HG03108 (cell line): ENCODE results near the gene FARP2.

Source experiments
- ATAC-seq: cut with Tn5 transposase; IDR thresholded peaks from one replicate; pipeline ENCODE4 v1.9.1; 2021; ENCODE audit warnings: moderate library complexity; ENCODE audit not compliant: unreplicated experiment

FARP2 gene

DNA sequence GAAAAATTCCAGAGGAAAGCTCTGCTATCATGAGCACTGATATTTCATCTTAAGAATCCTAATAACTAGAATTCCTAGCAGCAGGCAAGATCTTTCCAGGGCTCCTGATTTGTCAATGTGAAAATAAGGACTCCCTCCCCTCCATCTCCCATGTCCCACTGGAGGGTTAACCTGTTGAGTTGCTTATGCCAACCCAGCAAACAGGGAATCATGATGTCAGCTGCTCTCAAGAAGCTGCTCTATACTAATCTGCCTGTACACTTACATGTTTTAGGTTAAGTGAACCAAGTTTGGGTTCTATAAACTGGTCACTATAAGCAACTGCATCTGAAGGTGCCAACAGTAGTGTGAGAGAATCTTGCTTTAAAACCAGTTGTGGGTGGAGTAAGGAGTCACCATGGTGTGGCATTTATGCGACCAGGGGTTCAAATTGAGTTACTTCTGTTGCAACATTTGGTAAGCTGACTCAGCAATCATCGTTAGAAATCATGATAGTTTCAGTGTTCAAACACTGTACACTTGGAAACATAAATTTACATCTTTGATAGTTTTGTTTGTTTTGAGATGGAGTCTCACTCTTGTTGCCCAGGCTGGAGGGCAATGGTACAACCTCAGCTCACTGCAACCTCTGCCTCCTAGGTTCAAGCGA lies 98.9 kb downstream of the FARP2 start:
- ATAC-seq, result no peak

DNA sequence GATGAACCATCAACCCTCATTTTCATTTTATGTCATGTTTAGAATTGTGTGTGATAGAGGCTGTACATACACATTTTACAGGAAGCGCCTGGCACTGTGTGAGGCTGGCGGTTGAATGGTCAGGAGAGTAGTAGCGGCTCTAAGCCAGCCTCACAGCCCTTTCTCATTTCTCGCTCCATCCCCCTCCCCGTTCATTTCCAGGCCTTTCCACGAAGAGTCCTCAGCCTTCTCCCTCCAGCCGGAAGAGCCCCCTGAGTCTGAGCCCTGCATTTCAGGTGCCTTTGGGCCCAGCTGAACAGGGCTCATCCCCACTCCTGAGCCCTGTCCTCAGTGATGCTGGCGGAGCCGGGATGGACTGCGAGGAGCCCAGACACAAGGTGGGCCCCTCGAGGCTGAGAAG lies 100.5 kb downstream of the FARP2 start:
- ATAC-seq, result no peak

- ATAC-seq, result no peak
Observed at GRCh38 chr2:241458687-241459086, 102.6 kb downstream of the FARP2 start.

GRCh38 chr2:241459520-241459919 lies 103.4 kb downstream of the FARP2 start:
- ATAC-seq, result no peak

- no peak for ATAC-seq
Observed at GRCh38 chr2:241460631-241461030, 104.5 kb downstream of the FARP2 start.

DNA sequence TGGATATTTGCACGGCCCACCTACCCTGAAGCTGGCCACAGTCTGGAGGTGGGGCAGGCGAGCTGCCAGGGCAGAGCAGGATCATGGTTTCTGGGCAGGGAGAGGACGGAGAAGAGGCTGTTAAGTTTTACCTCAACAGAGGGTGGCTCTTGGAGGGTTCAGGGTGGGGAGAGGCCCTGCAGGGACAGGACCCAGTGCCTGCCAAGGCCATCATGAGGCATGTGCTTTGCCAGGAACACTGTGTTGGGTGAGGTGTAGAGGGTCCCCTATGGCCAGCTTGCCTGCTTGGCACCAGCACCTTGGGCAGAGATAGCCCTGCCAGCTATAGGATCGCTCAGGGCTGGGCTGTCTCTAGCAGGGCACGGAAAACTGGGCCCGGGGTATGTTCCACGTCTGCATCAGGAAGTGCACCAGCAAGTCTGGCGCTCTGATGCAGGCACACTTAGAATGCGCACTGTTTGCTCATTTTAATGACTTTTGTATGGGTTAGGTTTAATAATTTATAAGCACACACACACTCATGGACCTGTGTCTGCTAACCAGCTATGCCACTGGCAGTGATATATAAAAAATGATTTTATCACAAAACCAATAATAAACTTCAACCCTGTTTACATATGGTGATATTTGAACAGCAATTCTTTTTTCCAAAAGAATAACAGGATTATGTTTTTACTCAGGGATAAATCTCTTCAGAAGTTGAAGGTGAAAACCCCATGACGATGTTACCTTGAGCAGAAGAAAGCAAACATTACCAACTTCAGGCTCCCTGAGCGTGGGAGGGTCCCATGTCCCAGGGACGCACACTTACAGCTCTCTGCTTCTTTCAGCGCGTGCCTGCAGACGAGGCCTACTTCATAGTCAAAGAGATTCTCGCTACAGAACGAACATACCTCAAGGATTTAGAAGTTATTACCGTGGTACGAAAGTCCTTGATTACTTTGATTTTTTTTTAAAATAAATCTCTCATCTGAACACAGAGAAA lies 105.9 kb downstream of the FARP2 start:
- no peak for ATAC-seq

- ATAC-seq, result no peak
Observed at GRCh38 chr2:241463276-241464135, 107.4 kb downstream of the FARP2 start.

DNA sequence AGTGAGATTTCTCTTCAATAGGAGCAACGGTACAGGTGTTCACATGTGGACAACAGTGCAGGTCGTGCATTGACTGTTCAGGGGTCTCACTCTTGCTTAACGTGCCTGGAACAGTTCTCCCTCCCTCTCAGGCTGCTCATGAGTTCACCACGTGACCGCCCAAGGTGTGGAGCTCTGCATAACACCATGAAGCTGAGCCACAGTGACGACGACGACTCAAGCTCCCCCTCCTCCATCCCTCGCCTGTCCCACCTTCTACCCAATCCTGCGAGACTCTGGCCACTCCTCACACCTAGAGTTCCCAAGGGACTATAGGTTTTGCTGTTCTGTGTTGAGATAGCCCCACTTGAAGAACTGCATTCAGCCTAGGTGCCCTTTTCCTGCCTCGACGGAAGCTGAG lies 109.5 kb downstream of the FARP2 start:
- no peak for ATAC-seq

- ATAC-seq, result no peak
Observed at GRCh38 chr2:241466230-241466629, 110.1 kb downstream of the FARP2 start.

DNA sequence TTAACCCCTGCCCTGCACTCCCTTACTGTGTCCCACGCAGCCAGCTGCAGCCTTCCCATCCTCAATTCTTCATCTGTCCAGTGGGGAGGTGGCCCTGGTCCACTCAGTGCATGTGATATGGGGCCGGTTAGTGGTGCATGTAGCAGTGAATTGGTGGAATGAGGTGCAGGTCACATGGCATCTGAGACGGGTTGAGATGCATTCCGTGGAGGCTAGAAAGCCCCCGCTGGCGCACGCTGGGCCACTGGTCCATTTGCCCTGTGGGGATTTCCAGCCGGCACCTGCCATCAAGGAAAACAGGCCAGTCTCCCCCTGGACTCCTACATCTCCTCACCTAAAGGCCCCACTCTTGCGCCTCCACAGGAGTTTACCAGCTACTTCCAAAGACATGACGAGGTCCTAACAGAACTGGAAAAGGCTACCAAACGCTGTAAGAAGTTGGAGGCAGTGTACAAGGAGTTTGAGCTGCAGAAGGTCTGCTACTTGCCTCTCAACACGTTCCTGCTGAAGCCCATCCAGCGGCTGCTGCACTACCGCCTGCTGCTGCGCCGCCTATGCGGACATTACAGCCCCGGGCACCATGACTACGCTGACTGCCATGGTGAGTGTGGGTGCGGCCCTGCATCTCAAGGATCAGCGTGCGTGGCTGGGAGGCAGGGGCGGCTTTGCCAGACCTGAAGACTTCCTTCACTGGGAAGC lies 111.8 kb downstream of the FARP2 start:
- no peak for ATAC-seq

DNA sequence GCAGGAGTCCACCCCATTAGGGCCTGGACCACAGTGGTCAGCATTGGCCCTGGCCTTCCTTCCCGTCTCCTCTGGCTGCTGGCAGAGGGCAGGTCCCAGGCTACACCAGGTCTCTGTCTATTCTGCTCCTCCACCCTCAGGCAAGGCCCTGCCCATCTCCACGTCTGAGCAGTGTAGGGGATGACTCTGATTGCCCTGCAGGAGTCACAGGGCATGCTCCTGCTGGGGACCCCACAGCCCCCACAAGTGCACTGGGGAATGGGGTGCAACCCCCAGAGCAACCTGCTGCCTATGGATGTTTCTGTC lies 112.3 kb downstream of the FARP2 start:
- no peak for ATAC-seq

DNA sequence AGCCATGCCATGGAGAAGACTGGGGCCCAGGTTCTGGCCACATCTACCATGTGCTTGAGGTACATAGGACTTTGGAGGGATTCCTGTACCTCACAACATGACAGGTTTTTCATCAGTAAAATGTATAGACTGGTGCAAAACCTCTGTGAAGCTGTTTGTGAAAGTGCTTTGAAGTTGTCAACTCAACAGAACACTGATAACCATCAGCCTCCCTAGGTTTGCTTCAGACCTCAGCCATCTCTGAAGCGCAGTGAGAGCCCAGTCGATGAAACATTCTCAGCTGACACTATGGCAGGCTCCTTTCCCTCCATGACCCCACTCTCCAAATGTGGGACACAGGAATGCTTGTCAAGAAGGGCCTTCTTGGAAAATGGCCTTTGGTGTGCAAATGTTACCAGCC lies 113.7 kb downstream of the FARP2 start:
- no peak for ATAC-seq

- ATAC-seq, result no peak
Observed at GRCh38 chr2:241473399-241473798, 117.3 kb downstream of the FARP2 start.

DNA sequence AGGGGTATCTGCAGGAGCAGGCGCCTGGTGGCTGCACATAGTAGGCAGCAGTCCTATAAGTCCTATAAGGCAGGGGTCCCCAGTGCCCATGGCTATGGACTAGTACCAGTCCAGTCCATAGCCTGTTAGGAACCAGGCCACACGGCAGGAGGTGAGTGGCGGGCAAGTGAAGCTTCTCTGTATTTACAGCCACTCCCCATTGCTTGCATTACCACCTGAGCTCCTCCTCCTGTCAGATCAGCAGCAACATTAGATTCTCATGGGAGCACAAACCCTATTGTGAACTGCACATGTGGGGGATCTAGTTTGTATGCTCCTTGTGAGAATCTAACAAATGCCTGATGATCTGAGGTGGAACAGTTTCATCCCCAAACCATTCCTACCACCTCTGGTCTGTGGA lies 119.2 kb downstream of the FARP2 start:
- ATAC-seq, result no peak

DNA sequence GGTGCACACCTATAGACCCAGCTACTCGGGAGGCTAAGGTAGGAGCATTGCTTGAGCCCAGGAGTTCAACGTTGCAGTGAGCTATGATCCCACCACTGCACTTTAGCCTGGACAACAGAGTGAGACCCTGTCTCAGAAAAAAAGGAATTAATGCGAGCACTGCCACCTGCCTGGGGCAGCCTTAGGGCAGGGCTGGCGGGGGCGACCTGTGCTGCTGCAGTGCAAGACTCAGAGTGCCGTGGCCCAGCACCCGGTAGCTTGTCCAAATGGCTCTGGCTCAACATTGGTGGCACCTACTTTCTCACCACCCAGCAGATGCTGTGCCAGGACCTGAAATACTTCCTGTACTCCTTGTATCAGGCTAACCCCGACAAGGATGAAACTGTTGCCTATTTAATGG lies 122.1 kb downstream of the FARP2 start:
- ATAC-seq, result no peak

- ATAC-seq, result no peak
Observed at GRCh38 chr2:241479026-241479898, 123.2 kb downstream of the FARP2 start.

- ATAC-seq, result no peak
Observed at GRCh38 chr2:241481687-241482086, 125.6 kb downstream of the FARP2 start.

GRCh38 chr2:241482126-241482955 lies 126.3 kb downstream of the FARP2 start:
- ATAC-seq, result no peak

- ATAC-seq, result no peak
Observed at GRCh38 chr2:241483305-241483704, 127.2 kb downstream of the FARP2 start.
